Measurements from ENCODE around the gene TBCK. TPM values are rescaled to one million over a fixed set of nuclear protein-coding genes. Genes with fewer than 3 reads are reported as not detected.

The TBCK gene
- total and polyA plus RNA-seq, 2 donors (not counting 3 experiments of a cell fraction or from before 2014, with no cell fraction given): 18.2 to 38.6 TPM

DNA sequence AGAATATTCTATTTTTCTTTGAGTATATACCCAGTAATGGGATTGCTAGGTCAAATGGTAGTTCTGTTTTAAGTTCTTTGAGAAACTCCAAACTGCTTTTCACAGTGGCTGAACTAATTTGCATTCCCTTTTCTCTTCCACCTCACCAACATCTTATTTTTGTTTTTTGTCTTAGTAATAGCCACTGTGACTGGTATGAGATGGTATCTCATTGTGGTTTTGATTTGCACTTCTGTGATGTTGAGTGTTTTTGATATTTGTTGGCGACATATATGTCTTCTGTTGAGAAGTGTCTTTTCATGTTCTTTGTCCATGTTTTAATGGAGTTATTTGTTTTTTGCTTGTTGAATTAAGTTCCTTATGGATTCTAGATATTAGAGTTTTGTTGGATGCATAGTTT is 24.8 kb upstream of the TBCK start:
- no peaks in the 10 kb centered on the region for H3K4me1 ChIP-seq (ENCODE audit: control insufficient read depth, extremely low read depth, insufficient read depth, low read length)
- H2AFZ ChIP-seq (ENCODE audit: low read depth, low read length): no peak overlapping the region
- no peaks in the 10 kb centered on the region for H3K9me1 ChIP-seq (replicated peaks; ENCODE audit: control insufficient read depth, extremely low read depth, insufficient read depth, low read length)
- no peak overlapping the region for H3K27ac ChIP-seq (ENCODE audit: insufficient read depth, low read depth, low read length)
- dilution Hi-C loops (cut with MboI; ENCODE audit: extremely low pct_ligation_motif_present, low sequenced_read_pairs): no loop called here
- FAIRE-seq (no peak), DNase-seq (ENCODE audit: low read depth, low spot score) (no peak)
- no peaks in the 10 kb centered on the region for H4K20me1 ChIP-seq (replicated peaks; ENCODE audit: control insufficient read depth, extremely low read depth, insufficient read depth, low read length)
- POLR2A ChIA-PET: no interaction called here
- no TSS peak for BruUV-seq (replicated peaks)
- no peak overlapping the region for H3K9ac ChIP-seq (replicated peaks; ENCODE audit: extremely low read depth, insufficient read depth, low read length)
- peaks cover 46% of the 10 kb centered on the region for H3K79me2 ChIP-seq (ENCODE audit: control insufficient read depth, insufficient read depth, low read length)
- H3K27me3 ChIP-seq (ENCODE audit: control insufficient read depth in 2 of 2, insufficient read depth in 2 of 2, low read length in 2 of 2): no peaks in the 10 kb centered on the region
- H3K4me2 ChIP-seq (ENCODE audit: insufficient read depth, low read length): no peak overlapping the region
- intact Hi-C loops (cut with micrococcal nuclease): no loop called here
- peaks cover under 1 to 4% of the 10 kb centered on the region in 2 experiments for H3K36me3 ChIP-seq (ENCODE audit: control insufficient read depth in 2 of 2, extremely low read depth in 1 of 2, insufficient read depth in 2 of 2, low read length in 2 of 2)
- TF ChIP-seq EZH2 (IDR thresholded peaks at IDR 0.05; ENCODE audit: borderline replicate concordance, low read depth, low read length, severe bottlenecking) (no peak), POLR2AphosphoS5 (IDR thresholded peaks at IDR 0.05; ENCODE audit: insufficient read depth, low read depth, low read length) (no peak), FOS (IDR thresholded peaks at IDR 0.05; ENCODE audit: borderline replicate concordance, insufficient read depth, low read length) (no peak), GATA2 (IDR thresholded peaks at IDR 0.05; ENCODE audit: insufficient read depth, insufficient read length, low read depth, low read length) (no peak), MYC (IDR thresholded peaks at IDR 0.05; ENCODE audit: low read depth, low read length) (no peak), JUN (IDR thresholded peaks at IDR 0.05; ENCODE audit: borderline replicate concordance, insufficient read depth, insufficient read length, low read depth) (no peak), POLR2A (IDR thresholded peaks at IDR 0.05; ENCODE audit: low read depth, low read length) (no peak)
- TF ChIP-seq, protein P1, sequence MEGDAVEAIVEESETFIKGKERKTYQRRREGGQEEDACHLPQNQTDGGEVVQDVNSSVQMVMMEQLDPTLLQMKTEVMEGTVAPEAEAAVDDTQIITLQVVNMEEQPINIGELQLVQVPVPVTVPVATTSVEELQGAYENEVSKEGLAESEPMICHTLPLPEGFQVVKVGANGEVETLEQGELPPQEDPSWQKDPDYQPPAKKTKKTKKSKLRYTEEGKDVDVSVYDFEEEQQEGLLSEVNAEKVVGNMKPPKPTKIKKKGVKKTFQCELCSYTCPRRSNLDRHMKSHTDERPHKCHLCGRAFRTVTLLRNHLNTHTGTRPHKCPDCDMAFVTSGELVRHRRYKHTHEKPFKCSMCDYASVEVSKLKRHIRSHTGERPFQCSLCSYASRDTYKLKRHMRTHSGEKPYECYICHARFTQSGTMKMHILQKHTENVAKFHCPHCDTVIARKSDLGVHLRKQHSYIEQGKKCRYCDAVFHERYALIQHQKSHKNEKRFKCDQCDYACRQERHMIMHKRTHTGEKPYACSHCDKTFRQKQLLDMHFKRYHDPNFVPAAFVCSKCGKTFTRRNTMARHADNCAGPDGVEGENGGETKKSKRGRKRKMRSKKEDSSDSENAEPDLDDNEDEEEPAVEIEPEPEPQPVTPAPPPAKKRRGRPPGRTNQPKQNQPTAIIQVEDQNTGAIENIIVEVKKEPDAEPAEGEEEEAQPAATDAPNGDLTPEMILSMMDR (IDR thresholded peaks at IDR 0.05; ENCODE audit: extremely low read depth in 1 of 2, insufficient read depth in 1 of 2, low read depth in 1 of 2, low read length in 2 of 2): no peak
- TF ChIP-seq, protein P2, sequence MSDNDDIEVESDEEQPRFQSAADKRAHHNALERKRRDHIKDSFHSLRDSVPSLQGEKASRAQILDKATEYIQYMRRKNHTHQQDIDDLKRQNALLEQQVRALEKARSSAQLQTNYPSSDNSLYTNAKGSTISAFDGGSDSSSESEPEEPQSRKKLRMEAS (IDR thresholded peaks at IDR 0.05; ENCODE audit: insufficient read depth, insufficient read length): no peak
- H3K4me3 ChIP-seq (replicated peaks in 1 of 3; ENCODE audit: insufficient read depth in 1 of 3, low read depth in 1 of 3, low read length in 3 of 3): no peak overlapping the region
- CTCF ChIA-PET: interaction anchor here (1.4 kb wide), 1 partner anchor 9 kb away, joined by 3 read pairs; no protein-coding TSS in a partner anchor
- H3K9me3 ChIP-seq (replicated peaks; ENCODE audit: control insufficient read depth, insufficient read depth, low read length): no peaks in the 10 kb centered on the region
